ENCODE data around the gene ALDH7A1.

DNA sequence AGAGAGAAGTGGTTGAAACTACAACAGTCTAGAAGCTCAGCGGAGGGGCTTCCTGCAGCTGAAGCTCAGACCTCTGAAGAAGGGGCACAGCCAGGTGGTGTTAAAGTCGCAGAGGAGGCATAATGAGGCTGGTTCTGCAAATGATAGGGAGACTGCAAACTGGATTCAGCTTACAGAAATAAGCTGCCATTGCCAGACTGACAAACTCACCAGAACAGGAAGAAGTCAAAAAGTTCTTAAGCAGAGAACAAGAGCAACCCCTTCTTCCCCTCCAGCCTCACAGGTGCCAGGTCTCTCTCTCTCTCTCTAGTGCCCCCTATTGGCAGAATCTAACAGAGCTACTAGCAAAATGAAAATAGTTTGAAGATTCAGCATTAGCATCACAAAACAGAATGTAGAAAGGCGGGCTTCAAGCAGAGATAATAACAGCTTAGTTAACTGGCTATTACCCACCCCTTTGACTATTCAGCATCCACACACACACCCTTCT lies 95.1 kb downstream of the ALDH7A1 start:
- no peak for TF ChIP-seq EZH2phosphoT487 (IDR thresholded peaks at IDR 0.05)
- TF ChIP-seq, protein P1, sequence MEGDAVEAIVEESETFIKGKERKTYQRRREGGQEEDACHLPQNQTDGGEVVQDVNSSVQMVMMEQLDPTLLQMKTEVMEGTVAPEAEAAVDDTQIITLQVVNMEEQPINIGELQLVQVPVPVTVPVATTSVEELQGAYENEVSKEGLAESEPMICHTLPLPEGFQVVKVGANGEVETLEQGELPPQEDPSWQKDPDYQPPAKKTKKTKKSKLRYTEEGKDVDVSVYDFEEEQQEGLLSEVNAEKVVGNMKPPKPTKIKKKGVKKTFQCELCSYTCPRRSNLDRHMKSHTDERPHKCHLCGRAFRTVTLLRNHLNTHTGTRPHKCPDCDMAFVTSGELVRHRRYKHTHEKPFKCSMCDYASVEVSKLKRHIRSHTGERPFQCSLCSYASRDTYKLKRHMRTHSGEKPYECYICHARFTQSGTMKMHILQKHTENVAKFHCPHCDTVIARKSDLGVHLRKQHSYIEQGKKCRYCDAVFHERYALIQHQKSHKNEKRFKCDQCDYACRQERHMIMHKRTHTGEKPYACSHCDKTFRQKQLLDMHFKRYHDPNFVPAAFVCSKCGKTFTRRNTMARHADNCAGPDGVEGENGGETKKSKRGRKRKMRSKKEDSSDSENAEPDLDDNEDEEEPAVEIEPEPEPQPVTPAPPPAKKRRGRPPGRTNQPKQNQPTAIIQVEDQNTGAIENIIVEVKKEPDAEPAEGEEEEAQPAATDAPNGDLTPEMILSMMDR (IDR thresholded peaks at IDR 0.05), result peak; percentile 72

Measured in neural progenitor cell (in vitro differentiated cells).